ENCODE data around the gene SPOCK1. TPM values are rescaled to one million over a fixed set of nuclear protein-coding genes. Genes with fewer than 3 reads are reported as not detected.

The SPOCK1 gene
- total RNA-seq, 4 donors from 2014 or later = 8.6 to 34.8 (median 13.2) TPM

DNA sequence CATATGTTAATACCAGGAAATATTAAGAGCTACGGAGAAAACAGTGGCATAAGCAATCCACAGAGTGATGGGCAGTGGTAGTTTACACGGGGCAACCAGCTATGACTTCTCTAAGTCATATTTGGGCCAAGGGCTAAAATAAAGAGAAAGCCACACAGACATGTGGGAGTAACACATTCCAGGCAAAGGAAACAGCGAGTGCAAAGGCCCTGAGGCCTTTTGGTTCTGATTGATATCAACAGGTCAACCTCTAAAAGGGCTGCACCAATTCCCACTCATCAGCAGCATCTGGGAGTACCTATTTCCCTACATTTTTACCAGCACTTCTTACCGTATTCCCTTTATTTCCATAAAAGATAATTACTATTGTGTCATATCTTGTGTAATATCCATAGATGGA, 173.4 kb downstream of the SPOCK1 start:
- Histone ChIP-seq H3K27ac (no peak overlapping the region), H3K27me3 (peaks cover 13% of the 10 kb centered on the region), H3K4me1 (no peaks in the 10 kb centered on the region), H3K9me3 (no peaks in the 10 kb centered on the region), H3K4me3 (no peak overlapping the region), H3K36me3 (no peaks in the 10 kb centered on the region)
- intact Hi-C loops (cut with DNase I; ENCODE audit: low total_unique reads) (no loop called here), in situ Hi-C loops (cut with MboI; ENCODE audit: low pct_ligation_motif_present in 1 of 4, low pct_unique_long_range_greater_than_20kb in 1 of 4, low sequenced_read_pairs in 3 of 4) (loop anchor here in 1 of 4 donors (10.0 kb wide), 1 partner anchor 179 kb away; no protein-coding TSS in a partner anchor)
- no peak for DNase-seq
- 76 to 97% methylated on average over 4 of the region's 4 CpGs for WGBS, 2 donors (ENCODE audit: low coverage in 1 of 2)
- TF ChIP-seq POLR2AphosphoS5 (IDR thresholded peaks at IDR 0.05) = no peak
- TF ChIP-seq POLR2A (IDR thresholded peaks at IDR 0.05) = no peak
- TF ChIP-seq, protein P1, sequence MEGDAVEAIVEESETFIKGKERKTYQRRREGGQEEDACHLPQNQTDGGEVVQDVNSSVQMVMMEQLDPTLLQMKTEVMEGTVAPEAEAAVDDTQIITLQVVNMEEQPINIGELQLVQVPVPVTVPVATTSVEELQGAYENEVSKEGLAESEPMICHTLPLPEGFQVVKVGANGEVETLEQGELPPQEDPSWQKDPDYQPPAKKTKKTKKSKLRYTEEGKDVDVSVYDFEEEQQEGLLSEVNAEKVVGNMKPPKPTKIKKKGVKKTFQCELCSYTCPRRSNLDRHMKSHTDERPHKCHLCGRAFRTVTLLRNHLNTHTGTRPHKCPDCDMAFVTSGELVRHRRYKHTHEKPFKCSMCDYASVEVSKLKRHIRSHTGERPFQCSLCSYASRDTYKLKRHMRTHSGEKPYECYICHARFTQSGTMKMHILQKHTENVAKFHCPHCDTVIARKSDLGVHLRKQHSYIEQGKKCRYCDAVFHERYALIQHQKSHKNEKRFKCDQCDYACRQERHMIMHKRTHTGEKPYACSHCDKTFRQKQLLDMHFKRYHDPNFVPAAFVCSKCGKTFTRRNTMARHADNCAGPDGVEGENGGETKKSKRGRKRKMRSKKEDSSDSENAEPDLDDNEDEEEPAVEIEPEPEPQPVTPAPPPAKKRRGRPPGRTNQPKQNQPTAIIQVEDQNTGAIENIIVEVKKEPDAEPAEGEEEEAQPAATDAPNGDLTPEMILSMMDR (IDR thresholded peaks at IDR 0.05) = no peak
- no peak for TF ChIP-seq EP300 (IDR thresholded peaks at IDR 0.05; ENCODE audit: low read depth)

DNA sequence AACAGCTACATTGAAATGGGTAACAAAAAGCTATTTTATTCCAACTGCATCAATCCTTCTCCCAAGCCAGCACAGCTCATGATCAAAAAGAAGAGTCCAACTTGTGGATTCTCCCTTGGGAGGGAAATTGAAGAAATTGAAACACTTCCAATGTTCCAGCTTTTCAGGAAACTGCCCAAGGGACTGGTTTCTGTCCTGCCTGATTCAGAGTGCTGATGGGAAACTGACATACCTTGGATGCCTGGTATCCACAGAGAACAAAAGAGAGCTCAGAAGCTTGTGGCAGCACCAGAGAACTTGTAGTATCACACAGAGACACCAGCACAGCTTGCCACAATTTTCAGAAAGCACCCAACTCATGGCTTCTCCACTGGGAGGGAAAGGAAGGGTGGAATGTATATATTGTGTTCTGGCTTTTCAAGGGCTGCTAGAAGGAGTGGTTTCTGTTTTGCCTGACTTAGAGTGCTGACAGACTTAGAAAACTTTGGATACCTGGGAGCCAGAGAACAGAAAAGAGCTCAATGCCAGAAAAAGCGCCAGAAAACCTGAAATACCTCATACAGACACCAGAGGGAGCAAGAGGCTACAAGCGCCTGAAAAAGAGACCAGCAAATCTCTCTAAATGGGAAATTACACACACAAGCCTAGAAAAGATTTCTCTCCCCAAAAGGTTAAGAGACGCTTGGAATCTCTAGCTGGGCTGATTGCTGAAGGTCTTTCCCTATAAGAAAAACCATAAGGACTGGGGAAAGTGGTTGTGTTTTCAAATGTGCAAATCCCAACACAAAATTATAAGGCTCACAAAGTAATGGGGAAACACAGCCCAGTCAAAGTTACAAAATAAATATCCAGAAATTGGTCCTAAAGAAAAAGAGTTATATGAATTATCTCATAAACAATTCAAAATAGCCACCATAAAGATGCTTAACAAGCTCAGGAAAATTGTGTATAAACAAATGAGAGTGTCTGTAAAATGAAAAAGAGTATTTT, 178.8 kb downstream of the SPOCK1 start:
- Histone ChIP-seq H3K4me3 (no peak overlapping the region), H3K36me3 (no peaks in the 10 kb centered on the region), H3K4me1 (peaks cover 0 to 3% (median 0%) of the 10 kb centered on the region in 4 donors), H3K27ac (no peak overlapping the region), H3K27me3 (peaks cover 17% of the 10 kb centered on the region), H3K9me3 (no peaks in the 10 kb centered on the region)
- TF ChIP-seq POLR2AphosphoS5 (IDR thresholded peaks at IDR 0.05) = no peak
- TF ChIP-seq, protein P1 (IDR thresholded peaks at IDR 0.05) = peak; percentile 70 to 80 (median 78)
- 4 to 5% methylated on average over 3 of the region's 3 CpGs for WGBS, 2 donors (ENCODE audit: low coverage in 1 of 2)
- intact Hi-C loops (cut with DNase I; ENCODE audit: low total_unique reads) = loop anchor here (5.0 kb wide), 1 partner anchor 177 kb away; the partner anchor contains the start of gene SPOCK1
- no peak for DNase-seq
- in situ Hi-C loops (cut with MboI; ENCODE audit: low pct_ligation_motif_present in 1 of 4, low pct_unique_long_range_greater_than_20kb in 1 of 4, low sequenced_read_pairs in 3 of 4) = loop anchor here in 1 of 4 donors (10.0 kb wide), 1 partner anchor 184 kb away; no protein-coding TSS in a partner anchor

DNA sequence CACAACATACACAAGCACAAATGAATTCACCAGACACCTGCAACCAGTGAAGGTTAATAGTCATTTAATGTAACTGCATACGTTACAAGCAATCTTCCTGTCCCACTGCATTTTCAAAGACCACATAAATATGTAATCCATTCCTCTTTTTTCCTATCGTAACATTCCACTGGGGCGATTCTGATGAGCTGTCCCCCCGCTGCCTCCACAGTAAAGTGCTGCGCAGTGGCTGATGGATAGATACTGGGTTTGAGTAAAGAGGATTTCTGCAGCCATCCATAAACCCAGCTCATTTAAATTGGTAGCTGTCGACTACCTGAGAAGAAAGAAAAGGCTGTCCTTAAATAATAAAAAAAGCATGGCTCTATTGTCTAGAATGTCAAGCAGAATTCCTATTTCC, 181.1 kb downstream of the SPOCK1 start:
- peaks cover 0 to 3% (median 0%) of the 10 kb centered on the region in 4 donors for H3K4me1 ChIP-seq
- 88 to 92% methylated on average over 5 to 6 of the region's 6 CpGs for WGBS, 2 donors (ENCODE audit: low coverage in 1 of 2)
- intact Hi-C loops (cut with DNase I; ENCODE audit: low total_unique reads) (no loop called here), in situ Hi-C loops (cut with MboI; ENCODE audit: low pct_ligation_motif_present in 1 of 4, low pct_unique_long_range_greater_than_20kb in 1 of 4, low sequenced_read_pairs in 3 of 4) (no loop called here)
- H3K36me3 ChIP-seq = no peaks in the 10 kb centered on the region
- H3K9me3 ChIP-seq = no peaks in the 10 kb centered on the region
- peaks cover 23% of the 10 kb centered on the region for H3K27me3 ChIP-seq
- DNase-seq = no peak
- TF ChIP-seq EP300 (IDR thresholded peaks at IDR 0.05; ENCODE audit: low read depth) (no peak), POLR2A (IDR thresholded peaks at IDR 0.05) (no peak), POLR2AphosphoS5 (IDR thresholded peaks at IDR 0.05) (no peak)
- TF ChIP-seq, protein P1 (IDR thresholded peaks at IDR 0.05) = no peak
- H3K27ac ChIP-seq = no peak overlapping the region
- H3K4me3 ChIP-seq = no peak overlapping the region

DNA sequence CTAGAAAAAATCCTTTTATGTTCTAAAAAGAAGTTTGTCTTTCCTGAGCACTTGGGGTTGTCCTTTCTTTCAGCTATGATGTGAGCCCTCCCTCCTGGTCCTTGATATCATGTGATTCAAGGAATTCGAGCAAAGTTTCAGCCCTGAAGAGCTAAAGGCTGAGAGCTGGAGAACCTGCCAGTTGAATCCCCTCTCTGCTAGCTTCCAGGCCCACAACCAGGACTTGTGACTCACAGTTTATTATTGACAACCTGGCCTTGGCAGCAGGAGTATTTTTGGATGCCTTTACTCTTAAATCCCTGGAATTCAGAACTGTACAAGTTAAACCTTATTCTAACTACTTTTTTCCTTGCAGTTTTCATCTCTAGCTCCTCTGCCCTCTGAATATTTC, 182.8 kb downstream of the SPOCK1 start:
- in situ Hi-C loops (cut with MboI; ENCODE audit: low pct_ligation_motif_present in 1 of 4, low pct_unique_long_range_greater_than_20kb in 1 of 4, low sequenced_read_pairs in 3 of 4) = no loop called here
- intact Hi-C loops (cut with DNase I; ENCODE audit: low total_unique reads) = no loop called here
- no peak overlapping the region for H3K27ac ChIP-seq
- peaks cover 15% of the 10 kb centered on the region for H3K27me3 ChIP-seq
- H3K36me3 ChIP-seq = no peaks in the 10 kb centered on the region
- H3K9me3 ChIP-seq = no peaks in the 10 kb centered on the region
- no peak for DNase-seq
- TF ChIP-seq POLR2AphosphoS5 (IDR thresholded peaks at IDR 0.05) = no peak
- TF ChIP-seq POLR2A (IDR thresholded peaks at IDR 0.05) = no peak
- TF ChIP-seq, protein P1 (IDR thresholded peaks at IDR 0.05) = no peak
- H3K4me1 ChIP-seq = peaks cover 0 to 3% (median 0%) of the 10 kb centered on the region in 4 donors
- 30 to 40% methylated on average over 1 of the region's 1 CpG for WGBS, 2 donors (ENCODE audit: low coverage in 1 of 2)
- no peak overlapping the region for H3K4me3 ChIP-seq

Measured in transverse colon (tissue), 4 donors.